DMS 273 (cell line): ENCODE measurements around the gene ELMO2.

Experiments used
- DNase-seq: peaks from one replicate; lab custom pipeline; 2025; ENCODE audit not compliant: unreplicated experiment; lab: John Stamatoyannopoulos, UW

Gene ELMO2

GRCh38 chr20:46334303-46334904 is 72.0 kb downstream of the ELMO2 start:
- peak; percentile 48 for DNase-seq

DNA sequence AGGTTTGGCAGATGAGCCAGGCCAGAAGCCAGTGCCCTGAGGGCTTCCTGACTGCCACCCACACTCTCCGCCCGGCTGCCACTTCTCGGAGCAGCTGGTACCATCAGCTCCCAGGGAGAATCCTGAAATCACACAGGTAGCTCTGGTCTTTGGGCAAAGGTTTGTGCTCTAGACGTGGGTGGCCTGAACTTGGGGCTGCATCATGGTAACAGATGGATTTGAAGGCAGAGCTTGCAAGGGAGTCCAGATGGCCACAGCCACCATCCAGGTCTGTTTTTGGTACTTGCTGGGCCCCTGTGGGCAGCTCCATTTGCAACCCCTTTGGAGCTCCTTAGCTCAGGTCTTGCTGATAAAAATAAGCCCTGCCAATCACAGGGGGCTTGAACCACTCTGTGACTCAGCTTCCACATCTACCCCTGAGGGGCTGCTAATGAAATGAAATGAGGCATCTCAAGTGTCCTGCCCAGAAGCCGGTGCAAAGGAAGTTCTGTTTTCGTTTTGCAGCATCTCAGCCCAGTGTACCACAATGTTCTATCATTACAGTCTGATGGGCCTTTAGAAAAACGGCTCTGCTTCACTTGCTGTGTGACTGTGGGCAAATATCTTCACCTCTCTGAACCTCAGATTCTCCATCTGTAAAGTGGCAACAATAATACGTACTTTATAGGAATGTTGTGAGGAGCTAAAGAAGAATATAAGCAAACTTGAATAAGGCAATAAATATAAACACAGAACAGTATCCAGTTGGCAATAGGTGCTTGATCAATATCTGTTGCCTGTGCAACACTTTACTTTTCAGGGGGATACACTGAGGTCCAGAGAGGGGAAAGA is 73.0 kb downstream of the ELMO2 start:
- DNase-seq, result peak; percentile 96

DNA sequence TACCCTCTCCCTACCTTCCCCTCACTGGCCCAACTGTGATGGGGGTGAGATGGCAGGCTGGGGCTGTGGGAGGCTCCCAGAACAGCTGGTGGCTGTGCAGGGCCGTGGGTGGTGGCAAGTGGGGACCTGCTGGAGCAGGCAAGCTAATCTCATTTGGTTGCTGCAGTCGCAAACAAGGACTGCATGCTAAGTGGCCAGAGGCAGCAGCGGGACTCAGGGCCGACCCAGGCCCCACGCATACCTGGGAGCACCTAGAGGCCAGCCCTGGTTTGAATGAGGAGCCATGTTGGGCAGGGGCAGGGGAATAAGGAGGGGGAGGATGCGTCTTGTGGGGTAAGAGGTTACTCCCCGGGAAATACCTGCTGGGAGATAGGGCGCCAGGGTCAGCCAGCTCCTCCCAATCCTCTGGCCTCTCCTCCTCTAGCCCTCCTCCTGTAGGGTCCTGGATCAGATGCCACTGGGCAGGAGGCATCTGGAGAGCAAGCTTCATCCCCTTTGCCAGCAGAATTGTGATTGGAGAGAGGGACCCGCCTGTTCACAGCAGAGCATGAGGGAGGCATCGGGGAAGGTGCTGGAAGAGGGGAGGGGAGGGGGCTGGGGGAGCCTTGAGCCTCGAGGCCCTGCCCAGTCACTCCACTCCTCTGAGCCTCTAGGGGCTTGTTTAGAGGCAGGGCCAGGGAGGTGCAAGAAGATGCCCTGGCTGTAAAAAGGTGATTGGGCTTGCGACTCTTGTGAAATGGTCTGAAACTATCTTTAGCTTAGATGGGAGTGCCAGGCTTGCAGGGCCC is 73.8 kb downstream of the ELMO2 start:
- peak; percentile 95 for DNase-seq

GRCh38 chr20:46331611-46332361 is 74.6 kb downstream of the ELMO2 start:
- peak; percentile 76 for DNase-seq

GRCh38 chr20:46330831-46331371 is 75.5 kb downstream of the ELMO2 start:
- peak; percentile 56 for DNase-seq

- peak; percentile 88 for DNase-seq
Measured at GRCh38 chr20:46330072-46330763, 76.2 kb downstream of the ELMO2 start.

DNA sequence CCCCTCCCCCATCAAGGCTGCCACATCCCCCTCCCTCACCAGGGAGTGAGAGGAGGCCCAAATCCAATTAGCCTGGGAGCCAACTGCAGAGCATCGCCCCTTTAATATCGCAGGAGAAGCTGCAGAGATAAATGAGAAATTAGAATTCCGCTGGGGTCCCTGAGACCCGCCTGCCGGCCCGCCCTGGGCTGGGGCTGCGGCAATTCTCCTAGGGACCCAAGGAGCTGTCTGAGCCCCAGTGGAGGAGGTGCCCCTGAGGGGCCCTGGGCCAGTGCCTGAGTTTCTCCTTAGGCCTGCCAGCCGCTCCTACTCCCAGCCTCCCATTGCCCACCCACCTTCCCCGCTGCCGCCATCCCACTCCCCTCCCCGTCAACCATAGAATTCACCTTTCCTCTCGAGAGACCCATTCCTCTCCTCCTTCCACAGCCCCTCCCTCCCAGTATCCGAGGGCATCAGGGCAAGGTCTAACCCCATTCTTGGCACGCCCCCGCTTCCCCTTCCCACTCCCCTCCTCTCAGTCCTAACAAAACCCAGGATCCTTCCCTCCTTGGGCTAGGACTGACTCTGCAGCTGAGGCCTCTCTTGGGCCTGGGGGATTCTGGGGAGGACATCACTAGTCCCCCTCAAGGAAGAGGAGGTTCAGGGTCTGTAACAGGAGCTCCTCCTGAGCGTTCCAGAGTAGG is 78.1 kb downstream of the ELMO2 start:
- DNase-seq, result no peak

- no peak for DNase-seq
Measured at GRCh38 chr20:46327557-46327956, 78.9 kb downstream of the ELMO2 start.

DNA sequence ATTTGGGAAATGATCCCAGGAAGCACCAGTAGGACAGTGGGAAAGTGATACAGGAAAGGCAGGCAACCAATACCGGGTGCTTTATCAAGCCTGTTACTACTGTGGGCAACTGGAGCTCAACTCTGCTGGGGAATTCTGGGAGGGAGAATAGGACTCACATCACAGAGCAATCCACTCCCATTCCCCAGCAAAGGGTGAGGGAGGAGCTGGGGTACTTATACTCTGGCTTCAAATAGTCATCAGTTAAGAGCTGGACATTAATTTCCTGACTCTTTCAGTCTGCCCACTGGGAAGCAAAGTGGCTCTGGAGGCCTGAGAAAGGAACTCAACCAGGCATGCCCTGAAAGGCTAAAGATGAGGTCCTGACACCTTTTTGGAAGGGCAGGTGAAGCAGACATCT is 80.6 kb downstream of the ELMO2 start:
- no peak for DNase-seq

GRCh38 chr20:46324960-46325703 is 81.3 kb downstream of the ELMO2 start:
- peak; percentile 79 for DNase-seq

DNA sequence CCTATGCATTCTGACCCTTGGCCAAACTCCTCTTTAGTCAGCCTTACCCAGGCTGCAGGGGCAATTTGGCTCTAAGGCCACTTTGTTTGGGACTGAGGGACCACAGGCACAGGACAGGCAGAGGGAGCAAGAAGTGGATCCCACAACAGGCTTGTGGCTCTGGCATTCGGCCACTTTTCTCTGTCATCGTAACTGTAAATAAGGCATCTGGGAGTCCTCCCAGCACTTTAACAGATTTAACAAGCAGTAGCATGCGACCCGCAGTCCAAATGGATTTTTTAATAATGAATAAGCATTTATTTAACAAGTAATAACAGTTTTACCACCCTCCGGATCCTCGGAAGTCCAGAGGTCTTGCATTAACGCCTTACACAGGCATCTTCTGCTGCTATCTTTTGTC is 82.0 kb downstream of the ELMO2 start:
- peak; percentile 34 for DNase-seq

DNA sequence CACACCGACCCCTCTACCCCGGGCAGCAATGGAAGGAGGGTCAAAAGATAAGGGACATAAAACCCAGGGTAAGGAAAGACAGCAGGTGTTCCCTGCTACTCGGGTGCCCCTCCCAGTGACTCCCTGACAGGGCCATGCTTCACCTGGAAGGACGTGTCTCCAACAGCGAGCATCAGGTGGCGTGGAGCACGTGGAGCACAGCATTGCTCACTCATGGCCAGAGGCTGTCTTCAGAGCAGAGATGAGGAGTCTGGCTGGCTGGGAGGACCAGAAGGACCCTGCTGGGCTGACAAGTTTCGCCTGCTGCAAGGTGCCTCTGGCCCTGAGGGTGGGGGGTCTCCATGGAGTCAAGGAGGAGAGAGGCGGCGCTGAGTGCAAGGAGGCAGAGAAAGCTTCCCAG is 82.9 kb downstream of the ELMO2 start:
- DNase-seq, result no peak

- no peak for DNase-seq
Measured at GRCh38 chr20:46322641-46323040, 83.8 kb downstream of the ELMO2 start.

DNA sequence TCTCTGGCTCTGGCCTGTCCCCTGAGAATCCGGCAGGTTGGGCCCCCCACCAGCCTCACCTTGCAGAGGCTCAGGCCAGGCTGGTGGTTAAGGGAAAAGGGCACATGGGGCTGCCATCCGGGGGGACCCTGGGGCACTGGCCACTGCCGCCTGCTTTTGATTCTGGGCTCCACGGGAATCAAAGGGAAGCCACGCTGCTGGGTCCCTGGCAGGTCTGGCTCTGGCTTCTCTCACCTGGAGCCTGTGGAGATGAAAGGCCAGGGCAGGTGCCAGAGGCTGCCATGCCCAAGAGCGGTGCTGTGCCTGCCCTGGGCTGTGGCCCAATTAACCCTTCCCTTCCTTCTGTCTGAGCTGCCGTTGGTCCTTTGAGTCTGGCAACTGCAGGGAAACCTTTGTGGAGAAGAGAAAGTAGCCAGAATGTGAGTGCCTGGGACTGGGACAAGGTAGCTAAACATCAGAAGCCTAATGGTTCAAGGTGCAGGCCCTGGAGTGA is 88.7 kb downstream of the ELMO2 start:
- no peak for DNase-seq

GRCh38 chr20:46316984-46317684 is 89.3 kb downstream of the ELMO2 start:
- DNase-seq, result no peak
